Measurements from ENCODE around the gene NSA2. TPM values are rescaled to one million over a fixed set of nuclear protein-coding genes. Genes with fewer than 3 reads are reported as not detected.
"Not testable (repeated sequence)": the region's sequence is repeated elsewhere in the genome, so short reads cannot be mapped to it uniquely, and the experiment has no call there.

NSA2 gene
- total RNA-seq, 1 experiment from 2014 or later = 108 TPM

DNA sequence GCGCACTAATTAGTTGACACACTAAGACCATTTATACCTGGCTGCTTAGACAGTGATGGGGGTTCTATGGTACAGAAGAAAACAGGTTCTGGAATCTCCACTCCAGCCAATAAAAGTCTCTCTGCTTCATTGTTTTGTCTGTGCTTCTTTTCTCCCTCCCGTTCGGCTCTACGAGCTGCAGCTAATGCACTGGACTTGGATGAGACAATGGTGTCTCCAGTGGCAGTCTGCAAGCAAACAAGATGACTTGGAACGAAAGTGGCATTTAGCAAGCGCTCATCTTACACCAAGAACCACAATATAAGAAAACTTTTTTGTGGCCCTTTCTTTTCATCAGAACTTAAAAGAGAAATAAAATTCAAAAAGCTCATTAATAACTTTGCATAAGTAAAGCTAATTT is 30.3 kb upstream of the NSA2 start (continued):
- TF ChIP-seq SP1 (IDR thresholded peaks at IDR 0.05; ENCODE audit: low read depth) = no peak

GRCh38 chr5:74738406-74738805 is 28.6 kb upstream of the NSA2 start:
- ATAC-seq (no peak), DNase-seq (ENCODE audit: low read depth, low spot score) (no peak)
- Histone ChIP-seq H3K4me3 (replicated peaks in 1 of 2; ENCODE audit: low read depth in 1 of 2, low read length in 2 of 2) (no peak overlapping the region), H2AFZ (ENCODE audit: low read depth, low read length, poor library complexity, severe bottlenecking) (no peak overlapping the region), H3K36me3 (ENCODE audit: control insufficient read depth in 1 of 2, insufficient read depth in 2 of 2, low read length in 2 of 2) (peaks cover 15 to 25% of the 10 kb centered on the region in 2 experiments), H4K20me1 (ENCODE audit: insufficient read depth) (no peaks in the 10 kb centered on the region), H3K27me3 (ENCODE audit: insufficient read depth, low read length) (no peaks in the 10 kb centered on the region), H3K9ac (ENCODE audit: low read length) (no peak overlapping the region), H3K4me2 (ENCODE audit: low read length) (no peak overlapping the region), H3K27ac (ENCODE audit: low read depth, low read length) (no peak overlapping the region), H3K79me2 (ENCODE audit: insufficient read depth, low read length) (no peaks in the 10 kb centered on the region), H3K9me2 (ENCODE audit: insufficient read depth) (no peaks in the 10 kb centered on the region), H3K4me1 (ENCODE audit: control insufficient read depth in 1 of 2, insufficient read depth in 2 of 2, low read length in 2 of 2) (no peaks in the 10 kb centered on the region), H3K9me3 (ENCODE audit: control insufficient read depth in 1 of 2, insufficient read depth in 1 of 2, low read depth in 1 of 2, low read length in 2 of 2) (no peaks in the 10 kb centered on the region)
- intact Hi-C loops (cut with micrococcal nuclease) = no loop called here
- CTCF ChIA-PET = no interaction called here
- TF ChIP-seq CBX3 (IDR thresholded peaks at IDR 0.05; ENCODE audit: low read depth) (no peak), POLR2A (IDR thresholded peaks at IDR 0.05; ENCODE audit: borderline replicate concordance, extremely low read depth, insufficient read depth, insufficient read length) (no peak), CEBPB (IDR thresholded peaks at IDR 0.05; ENCODE audit: low read depth) (no peak), REST (IDR thresholded peaks at IDR 0.05; ENCODE audit: low read depth) (no peak), FOSL1 (IDR thresholded peaks at IDR 0.05; ENCODE audit: low read depth) (no peak), TCF7L2 (IDR thresholded peaks at IDR 0.05; ENCODE audit: borderline replicate concordance, extremely low read depth, insufficient read depth, insufficient read length) (no peak), ZNF274 (IDR thresholded peaks at IDR 0.05; ENCODE audit: low read depth, low read length) (no peak), SP1 (IDR thresholded peaks at IDR 0.05; ENCODE audit: low read depth) (no peak), ZFX (IDR thresholded peaks at IDR 0.05) (no peak)
- TF ChIP-seq, protein P1, sequence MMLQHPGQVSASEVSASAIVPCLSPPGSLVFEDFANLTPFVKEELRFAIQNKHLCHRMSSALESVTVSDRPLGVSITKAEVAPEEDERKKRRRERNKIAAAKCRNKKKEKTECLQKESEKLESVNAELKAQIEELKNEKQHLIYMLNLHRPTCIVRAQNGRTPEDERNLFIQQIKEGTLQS (IDR thresholded peaks at IDR 0.05) = no peak
- TF ChIP-seq, protein P2, sequence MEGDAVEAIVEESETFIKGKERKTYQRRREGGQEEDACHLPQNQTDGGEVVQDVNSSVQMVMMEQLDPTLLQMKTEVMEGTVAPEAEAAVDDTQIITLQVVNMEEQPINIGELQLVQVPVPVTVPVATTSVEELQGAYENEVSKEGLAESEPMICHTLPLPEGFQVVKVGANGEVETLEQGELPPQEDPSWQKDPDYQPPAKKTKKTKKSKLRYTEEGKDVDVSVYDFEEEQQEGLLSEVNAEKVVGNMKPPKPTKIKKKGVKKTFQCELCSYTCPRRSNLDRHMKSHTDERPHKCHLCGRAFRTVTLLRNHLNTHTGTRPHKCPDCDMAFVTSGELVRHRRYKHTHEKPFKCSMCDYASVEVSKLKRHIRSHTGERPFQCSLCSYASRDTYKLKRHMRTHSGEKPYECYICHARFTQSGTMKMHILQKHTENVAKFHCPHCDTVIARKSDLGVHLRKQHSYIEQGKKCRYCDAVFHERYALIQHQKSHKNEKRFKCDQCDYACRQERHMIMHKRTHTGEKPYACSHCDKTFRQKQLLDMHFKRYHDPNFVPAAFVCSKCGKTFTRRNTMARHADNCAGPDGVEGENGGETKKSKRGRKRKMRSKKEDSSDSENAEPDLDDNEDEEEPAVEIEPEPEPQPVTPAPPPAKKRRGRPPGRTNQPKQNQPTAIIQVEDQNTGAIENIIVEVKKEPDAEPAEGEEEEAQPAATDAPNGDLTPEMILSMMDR (IDR thresholded peaks at IDR 0.05 in 2 of 3, conservative IDR thresholded peaks at IDR 0.05 in 1 of 3; ENCODE audit: borderline replicate concordance in 1 of 3, insufficient read depth in 1 of 3, low read depth in 2 of 3, low read length in 2 of 3) = no peak
- TF ChIP-seq, protein P3, sequence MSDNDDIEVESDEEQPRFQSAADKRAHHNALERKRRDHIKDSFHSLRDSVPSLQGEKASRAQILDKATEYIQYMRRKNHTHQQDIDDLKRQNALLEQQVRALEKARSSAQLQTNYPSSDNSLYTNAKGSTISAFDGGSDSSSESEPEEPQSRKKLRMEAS (IDR thresholded peaks at IDR 0.05) = no peak
- POLR2A ChIA-PET = no interaction called here
- RAD21 ChIA-PET (ENCODE audit: low non-redundant PET in 1 of 2, low total read pairs in 2 of 2, uncharacterized antibody in 2 of 2, unreplicated experiment in 2 of 2) = no interaction called here
- no TSS peak for BruUV-seq (replicated peaks)

DNA sequence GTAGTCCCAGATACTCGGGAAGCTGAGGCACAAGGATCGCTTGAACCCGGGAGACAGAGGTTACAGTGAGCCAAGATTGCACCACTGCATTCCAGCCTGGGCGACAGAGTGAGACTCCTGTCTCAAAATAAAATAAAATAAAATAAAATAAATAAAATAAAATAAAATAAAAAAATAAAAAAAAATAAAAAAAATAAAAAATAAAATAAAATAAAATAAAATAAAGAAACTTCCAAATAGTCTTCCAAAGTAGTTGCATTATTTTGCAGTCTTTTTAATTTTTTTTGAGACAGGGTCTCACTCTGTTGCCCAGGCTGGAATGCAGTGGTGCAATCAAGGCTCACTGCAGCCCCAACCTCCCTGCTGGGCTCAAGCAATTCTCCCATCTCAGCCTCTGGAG is 18.3 kb upstream of the NSA2 start:
- BruUV-seq (replicated peaks); H3K27ac ChIP-seq (ENCODE audit: low read depth, low read length); POLR2A ChIA-PET; H3K4me2 ChIP-seq (ENCODE audit: low read length); H4K20me1 ChIP-seq (ENCODE audit: insufficient read depth); RAD21 ChIA-PET (ENCODE audit: low non-redundant PET in 1 of 2, low total read pairs in 2 of 2, uncharacterized antibody in 2 of 2, unreplicated experiment in 2 of 2); intact Hi-C loops (cut with micrococcal nuclease); CTCF ChIA-PET; H3K9ac ChIP-seq (ENCODE audit: low read length); H3K27me3 ChIP-seq (ENCODE audit: insufficient read depth, low read length); H3K79me2 ChIP-seq (ENCODE audit: insufficient read depth, low read length); H3K4me1 ChIP-seq (ENCODE audit: control insufficient read depth in 1 of 2, insufficient read depth in 2 of 2, low read length in 2 of 2); ATAC-seq; DNase-seq (ENCODE audit: low read depth, low spot score); H2AFZ ChIP-seq (ENCODE audit: low read depth, low read length, poor library complexity, severe bottlenecking); H3K9me2 ChIP-seq (ENCODE audit: insufficient read depth); H3K9me3 ChIP-seq (ENCODE audit: control insufficient read depth in 1 of 2, insufficient read depth in 1 of 2, low read depth in 1 of 2, low read length in 2 of 2); H3K4me3 ChIP-seq (replicated peaks in 1 of 2; ENCODE audit: low read depth in 1 of 2, low read length in 2 of 2): not testable (repeated sequence)
- H3K36me3 ChIP-seq (ENCODE audit: control insufficient read depth in 1 of 2, insufficient read depth in 2 of 2, low read length in 2 of 2) = peaks cover 18 to 22% of the 10 kb centered on the region in 2 experiments; a peak in 3 of 4 replicates

Data from HCT116 (cell line).